Measurements from ENCODE around the gene OGDH. TPM values are rescaled to one million over a fixed set of nuclear protein-coding genes. Genes with fewer than 3 reads are reported as not detected.

OGDH gene
- total RNA-seq, 1 donor from 2014 or later, result 80.0 TPM

DNA sequence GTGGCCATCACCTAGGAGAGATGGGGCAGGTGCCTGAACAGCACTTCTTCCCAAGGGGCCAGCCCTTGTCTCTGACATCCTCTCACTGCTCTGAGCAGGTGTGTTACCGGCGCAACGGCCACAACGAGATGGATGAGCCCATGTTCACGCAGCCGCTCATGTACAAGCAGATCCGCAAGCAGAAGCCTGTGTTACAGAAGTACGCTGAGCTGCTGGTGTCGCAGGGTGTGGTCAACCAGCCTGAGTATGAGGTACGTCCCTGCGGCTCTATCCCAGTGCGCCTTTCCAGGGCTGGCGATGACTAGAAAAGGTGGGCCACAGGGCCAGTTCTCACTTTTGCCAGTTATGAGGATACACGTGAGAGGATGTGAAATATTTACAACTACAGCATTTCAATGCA is 87.9 kb downstream of the OGDH start:
- Mint-ChIP-seq H3K9me3 (ENCODE audit: low read depth) (no peaks in the 10 kb centered on the region), H3K4me1 (ENCODE audit: low read depth) (peaks cover 9% of the 10 kb centered on the region), H3K36me3 (ENCODE audit: low read depth) (peaks cover 46% of the 10 kb centered on the region), H3K27ac (ENCODE audit: unreplicated experiment) (peak overlapping the region; percentile 81), H3K27me3 (ENCODE audit: low read depth) (no peaks in the 10 kb centered on the region), H3K4me3 (ENCODE audit: unreplicated experiment) (no peak overlapping the region)
- TF ChIP-seq, protein P1, sequence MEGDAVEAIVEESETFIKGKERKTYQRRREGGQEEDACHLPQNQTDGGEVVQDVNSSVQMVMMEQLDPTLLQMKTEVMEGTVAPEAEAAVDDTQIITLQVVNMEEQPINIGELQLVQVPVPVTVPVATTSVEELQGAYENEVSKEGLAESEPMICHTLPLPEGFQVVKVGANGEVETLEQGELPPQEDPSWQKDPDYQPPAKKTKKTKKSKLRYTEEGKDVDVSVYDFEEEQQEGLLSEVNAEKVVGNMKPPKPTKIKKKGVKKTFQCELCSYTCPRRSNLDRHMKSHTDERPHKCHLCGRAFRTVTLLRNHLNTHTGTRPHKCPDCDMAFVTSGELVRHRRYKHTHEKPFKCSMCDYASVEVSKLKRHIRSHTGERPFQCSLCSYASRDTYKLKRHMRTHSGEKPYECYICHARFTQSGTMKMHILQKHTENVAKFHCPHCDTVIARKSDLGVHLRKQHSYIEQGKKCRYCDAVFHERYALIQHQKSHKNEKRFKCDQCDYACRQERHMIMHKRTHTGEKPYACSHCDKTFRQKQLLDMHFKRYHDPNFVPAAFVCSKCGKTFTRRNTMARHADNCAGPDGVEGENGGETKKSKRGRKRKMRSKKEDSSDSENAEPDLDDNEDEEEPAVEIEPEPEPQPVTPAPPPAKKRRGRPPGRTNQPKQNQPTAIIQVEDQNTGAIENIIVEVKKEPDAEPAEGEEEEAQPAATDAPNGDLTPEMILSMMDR (IDR thresholded peaks at IDR 0.05), result no peak
- no peak for DNase-seq (ENCODE audit: low spot score)

DNA sequence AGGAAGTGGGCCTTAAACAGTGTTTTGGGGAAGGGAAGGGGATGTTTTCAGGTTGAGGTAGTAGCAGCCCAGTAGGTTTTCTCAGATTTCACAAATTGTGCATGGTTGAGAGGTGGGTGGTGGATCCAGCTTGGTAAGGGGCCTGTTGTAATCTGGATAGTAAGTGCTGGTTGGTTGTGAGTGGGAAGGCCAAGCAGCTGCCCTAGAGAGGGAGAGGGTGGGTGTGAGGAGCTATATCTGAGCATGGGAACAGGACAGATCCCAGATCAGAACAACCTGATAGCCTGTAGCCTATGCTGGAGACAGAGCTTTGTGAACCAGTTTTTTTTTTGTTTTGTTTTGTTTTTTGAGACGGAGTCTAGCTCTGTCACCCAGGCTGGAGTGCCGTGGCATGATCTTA is 88.3 kb downstream of the OGDH start:
- peaks cover 51% of the 10 kb centered on the region for H3K36me3 Mint-ChIP-seq (ENCODE audit: low read depth)
- TF ChIP-seq, protein P1 (IDR thresholded peaks at IDR 0.05), result no peak
- no peak overlapping the region for H3K27ac Mint-ChIP-seq (ENCODE audit: unreplicated experiment)
- no peaks in the 10 kb centered on the region for H3K27me3 Mint-ChIP-seq (ENCODE audit: low read depth)
- no peak overlapping the region for H3K4me3 Mint-ChIP-seq (ENCODE audit: unreplicated experiment)
- H3K9me3 Mint-ChIP-seq (ENCODE audit: low read depth), result peaks cover 2% of the 10 kb centered on the region
- no peak for DNase-seq (ENCODE audit: low spot score)
- H3K4me1 Mint-ChIP-seq (ENCODE audit: low read depth), result peaks cover 9% of the 10 kb centered on the region

DNA sequence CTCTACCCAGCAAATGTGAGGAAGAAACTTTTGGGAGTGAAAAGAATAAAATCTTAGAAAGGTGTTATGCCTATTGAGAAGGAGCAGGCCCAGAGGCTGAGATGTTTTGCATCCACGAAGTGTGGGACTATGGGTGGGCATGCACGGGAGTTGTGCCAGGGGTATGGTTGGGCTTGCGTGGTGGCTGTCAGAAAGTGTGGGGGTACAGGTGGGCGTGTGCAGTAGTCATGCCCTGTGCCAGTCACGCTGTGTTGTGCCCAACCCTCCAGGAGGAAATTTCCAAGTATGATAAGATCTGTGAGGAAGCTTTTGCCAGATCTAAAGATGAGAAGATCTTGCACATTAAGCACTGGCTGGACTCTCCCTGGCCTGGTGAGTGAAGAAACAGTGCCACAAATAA is 89.3 kb downstream of the OGDH start:
- no peak overlapping the region for H3K4me3 Mint-ChIP-seq (ENCODE audit: unreplicated experiment)
- H3K27ac Mint-ChIP-seq (ENCODE audit: unreplicated experiment), result no peak overlapping the region
- DNase-seq (ENCODE audit: low spot score), result no peak
- H3K27me3 Mint-ChIP-seq (ENCODE audit: low read depth), result no peaks in the 10 kb centered on the region
- TF ChIP-seq, protein P1 (IDR thresholded peaks at IDR 0.05), result no peak
- peaks cover 9% of the 10 kb centered on the region for H3K4me1 Mint-ChIP-seq (ENCODE audit: low read depth)
- H3K9me3 Mint-ChIP-seq (ENCODE audit: low read depth), result peaks cover 2% of the 10 kb centered on the region
- H3K36me3 Mint-ChIP-seq (ENCODE audit: low read depth), result peaks cover 54% of the 10 kb centered on the region

DNA sequence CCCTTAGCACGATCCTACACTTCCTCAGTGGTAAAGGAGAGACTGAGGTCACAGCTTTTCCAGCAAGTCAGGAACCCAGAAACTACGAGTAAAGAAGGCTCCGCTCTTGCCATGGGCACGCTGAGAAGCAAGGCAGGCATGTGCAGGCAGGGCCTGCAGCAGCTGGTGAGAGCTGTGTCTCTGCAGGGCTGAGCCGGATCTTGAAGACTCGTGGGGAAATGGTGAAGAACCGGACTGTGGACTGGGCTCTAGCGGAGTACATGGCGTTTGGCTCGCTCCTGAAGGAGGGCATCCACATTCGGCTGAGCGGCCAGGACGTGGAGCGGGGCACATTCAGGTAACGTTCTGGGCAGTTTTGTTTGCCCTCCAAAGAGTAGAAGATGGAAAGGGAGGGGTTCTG is 90.3 kb downstream of the OGDH start:
- DNase-seq (ENCODE audit: low spot score), result peak; percentile 64
- Mint-ChIP-seq H3K36me3 (ENCODE audit: low read depth) (peaks cover 53% of the 10 kb centered on the region), H3K4me1 (ENCODE audit: low read depth) (peaks cover 9% of the 10 kb centered on the region), H3K27ac (ENCODE audit: unreplicated experiment) (no peak overlapping the region), H3K27me3 (ENCODE audit: low read depth) (no peaks in the 10 kb centered on the region), H3K4me3 (ENCODE audit: unreplicated experiment) (no peak overlapping the region), H3K9me3 (ENCODE audit: low read depth) (peaks cover 2% of the 10 kb centered on the region)
- TF ChIP-seq, protein P1 (IDR thresholded peaks at IDR 0.05), result no peak

DNA sequence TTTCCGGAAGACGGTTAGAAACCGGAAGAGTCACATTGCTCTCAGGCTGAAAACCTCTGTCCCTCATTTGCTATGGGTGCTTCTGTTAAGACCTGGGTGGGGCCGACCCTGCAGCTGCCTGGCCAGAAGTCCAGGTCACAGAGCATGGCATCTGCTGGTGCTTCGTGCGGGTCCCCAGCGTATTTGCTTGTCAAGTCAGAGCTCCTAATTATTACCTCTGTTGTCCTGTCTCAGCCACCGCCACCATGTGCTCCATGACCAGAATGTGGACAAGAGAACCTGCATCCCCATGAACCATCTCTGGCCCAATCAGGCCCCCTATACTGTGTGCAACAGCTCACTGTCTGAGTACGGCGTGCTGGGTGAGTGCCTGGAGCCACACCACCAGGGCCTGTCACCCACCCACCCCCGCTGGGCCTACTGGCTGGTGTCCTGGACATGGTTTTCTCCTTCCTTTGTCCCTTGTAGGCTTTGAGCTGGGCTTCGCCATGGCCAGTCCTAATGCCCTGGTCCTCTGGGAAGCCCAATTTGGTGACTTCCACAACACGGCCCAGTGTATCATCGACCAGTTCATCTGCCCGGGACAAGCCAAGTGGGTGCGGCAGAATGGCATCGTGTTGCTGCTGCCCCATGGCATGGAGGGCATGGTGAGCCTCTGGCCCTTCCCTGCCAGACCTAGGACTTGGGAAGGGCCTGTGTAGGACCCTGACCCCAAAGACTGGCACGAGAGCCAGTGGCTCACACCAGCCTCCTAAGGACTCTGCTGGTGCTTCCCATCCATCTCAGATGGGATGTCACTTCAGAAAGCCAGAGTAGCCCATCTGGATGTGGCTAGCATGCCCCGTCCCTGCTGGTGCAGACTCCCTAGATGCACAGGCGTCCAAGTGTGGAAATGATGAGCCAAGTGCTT is 91.0 kb downstream of the OGDH start:
- peaks cover 9% of the 10 kb centered on the region for H3K4me1 Mint-ChIP-seq (ENCODE audit: low read depth)
- H3K36me3 Mint-ChIP-seq (ENCODE audit: low read depth), result peaks cover 52% of the 10 kb centered on the region
- H3K27me3 Mint-ChIP-seq (ENCODE audit: low read depth), result no peaks in the 10 kb centered on the region
- peaks cover 2% of the 10 kb centered on the region for H3K9me3 Mint-ChIP-seq (ENCODE audit: low read depth)
- no peak overlapping the region for H3K4me3 Mint-ChIP-seq (ENCODE audit: unreplicated experiment)
- DNase-seq (ENCODE audit: low spot score), result peak; percentile 70
- no peak overlapping the region for H3K27ac Mint-ChIP-seq (ENCODE audit: unreplicated experiment)
- TF ChIP-seq, protein P1 (IDR thresholded peaks at IDR 0.05), result no peak

All from chondrocyte (in vitro differentiated cells).